ENCODE data around the gene UNC45B. TPM values are rescaled to one million over a fixed set of nuclear protein-coding genes. Genes with fewer than 3 reads are reported as not detected.

Gene UNC45B
- total RNA-seq, 4 donors from 2014 or later: not detected

DNA sequence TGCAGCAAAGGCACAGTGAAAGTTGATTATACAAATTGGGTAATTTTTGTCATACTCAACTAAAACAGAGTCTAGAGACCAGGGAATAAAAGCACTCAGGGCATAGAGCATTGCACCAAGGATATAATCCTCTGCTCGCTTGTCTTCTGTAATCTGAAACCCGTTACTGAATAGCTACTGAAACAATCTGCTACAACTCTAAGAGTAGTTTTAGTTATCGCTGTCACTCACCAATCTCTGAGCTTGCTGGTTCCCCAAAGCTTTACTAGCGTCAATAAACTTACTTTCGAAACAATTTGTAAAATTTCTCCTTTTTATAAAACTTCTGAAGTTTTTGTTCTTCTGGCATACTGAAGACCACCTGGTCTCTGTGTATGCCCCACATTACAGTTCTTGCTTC, 69.5 kb downstream of the UNC45B start:
- no peak for TF ChIP-seq CTCF (IDR thresholded peaks at IDR 0.05)
- no peak for TF ChIP-seq POLR2A (IDR thresholded peaks at IDR 0.05)
- Histone ChIP-seq H3K27ac (no peak overlapping the region), H3K27me3 (peaks cover 0 to 7% (median 0%) of the 10 kb centered on the region in 4 donors), H3K4me3 (no peak overlapping the region), H3K4me1 (peaks cover 0 to 24% (median 6%) of the 10 kb centered on the region in 3 donors), H3K9me3 (peaks cover 0 to 1% (median under 1%) of the 10 kb centered on the region in 3 donors), H3K36me3 (no peaks in the 10 kb centered on the region)
- no peak for DNase-seq
- WGBS, 2 donors: 69% methylated on average over 5 of the region's 5 CpGs
- intact Hi-C loops (cut with DNase I): loop anchor here (10.0 kb wide), 1 partner anchor 72 kb away; the partner anchor contains the start of genes NLE1 and UNC45B

DNA sequence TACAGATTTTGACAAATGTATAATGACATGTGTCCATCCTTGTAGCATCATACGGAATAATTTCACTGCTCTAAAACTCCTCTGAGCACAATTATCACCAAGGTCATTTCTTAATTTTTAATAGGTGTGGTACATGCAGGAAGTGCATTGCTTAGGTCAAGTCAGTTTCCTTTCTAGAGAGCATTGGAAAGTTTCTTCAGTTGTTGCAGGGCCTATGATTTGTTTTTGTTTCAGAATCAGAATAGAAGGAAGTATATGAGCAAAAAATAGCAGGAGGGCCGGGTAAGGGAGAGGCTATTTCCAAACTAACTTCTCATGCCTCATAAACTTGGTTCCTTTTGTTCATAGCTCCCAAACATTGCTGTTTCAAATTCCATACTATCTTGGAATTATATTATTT, 71.3 kb downstream of the UNC45B start:
- TF ChIP-seq POLR2A (IDR thresholded peaks at IDR 0.05) (no peak), CTCF (IDR thresholded peaks at IDR 0.05) (no peak)
- DNase-seq: no peak

DNA sequence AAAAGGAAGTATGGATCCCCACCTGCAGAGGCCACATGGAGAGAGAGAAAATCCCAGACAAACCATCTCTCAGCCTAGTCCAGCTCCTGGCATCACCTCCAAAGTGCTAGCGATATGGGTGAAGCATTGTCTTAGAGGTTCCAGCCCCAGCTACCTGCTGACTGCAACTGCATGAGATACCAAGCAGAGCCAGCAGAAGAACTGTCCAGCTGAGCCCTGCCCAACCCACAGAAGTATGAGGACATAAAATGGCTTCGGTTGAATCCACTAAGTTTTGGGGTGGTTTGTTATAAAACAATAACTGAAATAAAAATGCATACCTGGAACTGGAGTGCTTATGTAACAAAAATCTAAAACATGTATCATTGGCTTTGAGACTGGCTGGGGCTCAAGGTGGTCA, 74.8 kb downstream of the UNC45B start:
- WGBS, 2 donors: 90 to 100% methylated on average over 1 to 2 of the region's 2 CpGs
- intact Hi-C loops (cut with DNase I): no loop called here
- no peak overlapping the region for H3K27ac ChIP-seq
- no peak for TF ChIP-seq POLR2A (IDR thresholded peaks at IDR 0.05)
- TF ChIP-seq CTCF (IDR thresholded peaks at IDR 0.05): no peak
- H3K36me3 ChIP-seq: no peaks in the 10 kb centered on the region
- no peak overlapping the region for H3K4me3 ChIP-seq
- peaks cover 0 to 5% (median 0%) of the 10 kb centered on the region in 4 donors for H3K27me3 ChIP-seq
- peaks cover 0 to 15% (median 6%) of the 10 kb centered on the region in 3 donors for H3K4me1 ChIP-seq
- no peak for DNase-seq
- H3K9me3 ChIP-seq: peaks cover 0 to 9% (median 3%) of the 10 kb centered on the region in 3 donors

More for the DNA sequence above, 71.3 kb downstream of the UNC45B start:
- Histone ChIP-seq H3K9me3 (peaks cover 0 to 9% (median 3%) of the 10 kb centered on the region in 3 donors), H3K36me3 (no peaks in the 10 kb centered on the region), H3K4me1 (peaks cover 0 to 18% (median 6%) of the 10 kb centered on the region in 3 donors), H3K27ac (peak overlapping the region in 1 of 4 donors; percentile 17), H3K4me3 (no peak overlapping the region), H3K27me3 (peaks cover 0 to 10% (median 0%) of the 10 kb centered on the region in 4 donors)
- WGBS, 2 donors: 56 to 59% methylated on average over 2 of the region's 2 CpGs
- intact Hi-C loops (cut with DNase I): loop anchor here (10.0 kb wide), 1 partner anchor 74 kb away; the partner anchor contains the start of genes NLE1 and UNC45B

- no peak overlapping the region for H3K27ac ChIP-seq
- peaks cover 0 to 9% (median 3%) of the 10 kb centered on the region in 3 donors for H3K9me3 ChIP-seq
- no peak for DNase-seq
- peaks cover 0 to 6% (median 3%) of the 10 kb centered on the region in 3 donors for H3K4me1 ChIP-seq
- intact Hi-C loops (cut with DNase I): no loop called here
- no peak for TF ChIP-seq POLR2A (IDR thresholded peaks at IDR 0.05)
- no peak for TF ChIP-seq CTCF (IDR thresholded peaks at IDR 0.05)
- no peaks in the 10 kb centered on the region for H3K36me3 ChIP-seq
- WGBS, 2 donors: 32 to 35% methylated on average over 1 of the region's 1 CpG
- peaks cover 0 to 5% (median 0%) of the 10 kb centered on the region in 4 donors for H3K27me3 ChIP-seq
- H3K4me3 ChIP-seq: no peak overlapping the region
Measured at GRCh38 chr17:35224436-35224835, 76.8 kb downstream of the UNC45B start.

GRCh38 chr17:35227546-35227945, 79.9 kb downstream of the UNC45B start:
- Histone ChIP-seq H3K4me3 (no peak overlapping the region), H3K4me1 (no peaks in the 10 kb centered on the region), H3K27me3 (no peaks in the 10 kb centered on the region), H3K9me3 (peaks cover 0 to 3% (median 0%) of the 10 kb centered on the region in 3 donors), H3K36me3 (no peaks in the 10 kb centered on the region), H3K27ac (no peak overlapping the region)
- 87 to 98% methylated on average over 2 of the region's 2 CpGs for WGBS, 2 donors
- no peak for TF ChIP-seq POLR2A (IDR thresholded peaks at IDR 0.05)
- no peak for TF ChIP-seq CTCF (IDR thresholded peaks at IDR 0.05)
- no peak for DNase-seq
- intact Hi-C loops (cut with DNase I): no loop called here

Data from esophagus squamous epithelium (tissue), 5 donors.